GM23338 (cell line): ENCODE data around the gene SMIM14. TPM values are rescaled to one million over a fixed set of nuclear protein-coding genes. Genes with fewer than 3 reads are reported as not detected.

ENCODE experiments used
- ATAC-seq: fragments of 200-7000 bp; cut with Tn5 transposase; 3 replicates; pipeline ENCODE4 v1.9.1; 2020
- DNase-seq: peaks from one replicate; pipeline ENCODE4 v3.0.0-alpha.2; 2015; ENCODE audit warnings: low spot score
- H2AFZ ChIP-seq: fragments of 200-600 bp; sonication (generic); 2 replicates; pipeline ENCODE4 v1.8.0; 2016; ENCODE audit warnings: antibody characterized with exemption, mild to moderate bottlenecking, moderate library complexity
- H3F3A ChIP-seq: fragments of 200-600 bp; sonication (generic); replicated peaks from 2 replicates; pipeline ENCODE4 v1.8.0; 2017; ENCODE audit warnings: antibody characterized with exemption, mixed run types, low read depth
- H3K27ac ChIP-seq: fragments of 200-600 bp; sonication (generic); 2 replicates; pipeline ENCODE4 v1.6.1; 2016; ENCODE audit warnings: low read depth
- H3K27me3 ChIP-seq: fragments of 200-600 bp; sonication (generic); 2 replicates; pipeline ENCODE4 v1.8.0; 2016; ENCODE audit warnings: mild to moderate bottlenecking, mixed run types, moderate library complexity; ENCODE audit not compliant: insufficient read depth
- H3K36me3 ChIP-seq: fragments of 200-600 bp; sonication (generic); 2 replicates; pipeline ENCODE4 v1.8.0; 2016; ENCODE audit warnings: mild to moderate bottlenecking; ENCODE audit not compliant: insufficient read depth
- H3K4me1 ChIP-seq: fragments of 200-600 bp; sonication (generic); 2 replicates; pipeline ENCODE4 v1.8.0; 2016; ENCODE audit warnings: mild to moderate bottlenecking, moderate library complexity; ENCODE audit not compliant: insufficient read depth
- H3K4me2 ChIP-seq: fragments of 200-600 bp; sonication (generic); 2 replicates; pipeline ENCODE4 v1.7.1; 2017; ENCODE audit warnings: mixed run types
- H3K4me3 ChIP-seq: fragments of 200-600 bp; sonication (generic); 2 replicates; pipeline ENCODE4 v1.6.1; 2016; ENCODE audit warnings: mixed run types
- H3K79me2 ChIP-seq: fragments of 200-600 bp; sonication (generic); replicated peaks from 2 replicates; pipeline ENCODE4 v1.8.0; 2017; ENCODE audit warnings: mild to moderate bottlenecking; ENCODE audit not compliant: insufficient read depth
- H3K9me2 ChIP-seq: fragments of 200-600 bp; sonication (generic); 2 replicates; pipeline ENCODE4 v1.8.0; 2017; ENCODE audit not compliant: insufficient read depth
- H4K20me1 ChIP-seq: fragments of 200-600 bp; sonication (generic); replicated peaks from 2 replicates; pipeline ENCODE4 v1.8.0; 2017; ENCODE audit warnings: mild to moderate bottlenecking; ENCODE audit not compliant: insufficient read depth
- H3K27ac Mint-ChIP-seq: 2 replicates; pipeline ENCODE4 v1.8.0; 2020; ENCODE audit warnings: inconsistent platforms, mild to moderate bottlenecking, moderate library complexity, mixed read lengths
- H3K27me3 Mint-ChIP-seq: 3 replicates; pipeline ENCODE4 v1.8.0; 2022; ENCODE audit warnings: low read depth, mild to moderate bottlenecking, moderate library complexity, mixed read lengths, inconsistent platforms; ENCODE audit not compliant: insufficient read depth, poor library complexity
- H3K36me3 Mint-ChIP-seq: 3 replicates; pipeline ENCODE4 v1.8.0; 2021; ENCODE audit warnings: low read depth, mild to moderate bottlenecking, inconsistent platforms, moderate library complexity, mixed read lengths
- H3K4me1 Mint-ChIP-seq: 3 replicates; pipeline ENCODE4 v1.8.0; 2020; ENCODE audit warnings: mild to moderate bottlenecking, inconsistent platforms, mixed read lengths
- H3K4me3 Mint-ChIP-seq: 3 replicates; pipeline ENCODE4 v1.8.0; 2021; ENCODE audit warnings: moderate library complexity, mild to moderate bottlenecking, inconsistent platforms, mixed read lengths
- H3K9me3 Mint-ChIP-seq: 3 replicates; pipeline ENCODE4 v1.8.0; 2020; ENCODE audit warnings: moderate library complexity, mild to moderate bottlenecking, inconsistent platforms, mixed read lengths
- CREB1 ChIP-seq: fragments of 250-450 bp; sonication (Bioruptor Pico); IDR thresholded peaks from 2 replicates; pipeline ENCODE4 v1.5.0; 2020; ENCODE audit warnings: low read depth, mild to moderate bottlenecking, moderate library complexity
- ETS1 ChIP-seq: IDR thresholded peaks from 2 replicates; pipeline ENCODE4 v1.6.1; 2016; ENCODE audit warnings: antibody characterized with exemption
- EZH2 ChIP-seq: fragments of 200-600 bp; sonication (generic); IDR thresholded peaks from one replicate; pipeline ENCODE4 v1.8.0; 2017; ENCODE audit warnings: antibody characterized with exemption, mild to moderate bottlenecking, low read depth; ENCODE audit not compliant: unreplicated experiment
- EZH2phosphoT487 ChIP-seq: fragments of 200-600 bp; sonication (generic); IDR thresholded peaks from one replicate; pipeline ENCODE4 v1.8.1; 2018; ENCODE audit warnings: antibody characterized with exemption; ENCODE audit not compliant: unreplicated experiment
- REST ChIP-seq: IDR thresholded peaks from one replicate; pipeline ENCODE4 v1.6.1; 2018; ENCODE audit warnings: antibody characterized with exemption; ENCODE audit not compliant: unreplicated experiment
- STAT1 ChIP-seq: IDR thresholded peaks from one replicate; pipeline ENCODE4 v1.6.1; 2016; ENCODE audit warnings: antibody characterized with exemption; ENCODE audit not compliant: unreplicated experiment
- polyA plus RNA-seq: library from polyadenylated mRNA; unstranded; fragments of >200 nt; fragmentation: Nextera tagmentation; extraction: Ambion mirVana; gene quantifications from 2 replicates; pipeline ENCODE4 v1.2.1, GENCODE V29; 2016
- total RNA-seq: library from RNA; depleted of rRNA; stranded (reverse); fragments of >200 nt; shearing (Covaris generic); gene quantifications from 2 replicates; pipeline ENCODE4 v1.2.3, GENCODE V29; 2014

The SMIM14 gene
- total and polyA plus RNA-seq, 2 experiments from 2014 or later, result 29.0 to 52.6 TPM

- no peak overlapping the region; the same call in 1 of the 2 replicates for H3K27ac Mint-ChIP-seq
- H3K4me1 ChIP-seq, result no peaks in the 10 kb centered on the region
- H3K36me3 Mint-ChIP-seq, result peaks cover 6% of the 10 kb centered on the region; the same call in 2 of the 3 replicates
- no peak for TF ChIP-seq EZH2
- TF ChIP-seq EZH2phosphoT487, result no peak
- no peak for TF ChIP-seq STAT1
- no peak for TF ChIP-seq ETS1
- no peak for TF ChIP-seq CREB1 (CRISPR knock-in tag)
- H3K27me3 ChIP-seq, result no peaks in the 10 kb centered on the region
- ATAC-seq (no peak), DNase-seq (no peak)
- H3K4me1 Mint-ChIP-seq, result no peaks in the 10 kb centered on the region
- no peaks in the 10 kb centered on the region for H3K9me3 Mint-ChIP-seq
- no peaks in the 10 kb centered on the region for H3K9me2 ChIP-seq
- no peaks in the 10 kb centered on the region for H3K27me3 Mint-ChIP-seq
- no peaks in the 10 kb centered on the region for H3K36me3 ChIP-seq
- no peaks in the 10 kb centered on the region for H3F3A ChIP-seq
- H4K20me1 ChIP-seq, result no peaks in the 10 kb centered on the region
- H3K79me2 ChIP-seq, result no peaks in the 10 kb centered on the region
- H3K27ac ChIP-seq, result no peak overlapping the region
- no peak overlapping the region for H3K4me3 ChIP-seq
- H3K4me3 Mint-ChIP-seq, result no peak overlapping the region
- no peak overlapping the region for H3K4me2 ChIP-seq
- H2AFZ ChIP-seq, result no peak overlapping the region
These were observed 11.1 kb upstream of the SMIM14 start for GRCh38 chr4:39649639-39650265.

GRCh38 chr4:39648827-39649558 is 10.3 kb upstream of the SMIM14 start:
- Histone ChIP-seq H3K9me2 (no peaks in the 10 kb centered on the region), H3F3A (no peaks in the 10 kb centered on the region), H3K4me3 (no peak overlapping the region), H3K4me1 (no peaks in the 10 kb centered on the region), H2AFZ (no peak overlapping the region), H4K20me1 (no peaks in the 10 kb centered on the region), H3K27ac (no peak overlapping the region), H3K27me3 (no peaks in the 10 kb centered on the region), H3K4me2 (no peak overlapping the region), H3K36me3 (no peaks in the 10 kb centered on the region), H3K79me2 (no peaks in the 10 kb centered on the region)
- Mint-ChIP-seq H3K27me3 (no peaks in the 10 kb centered on the region), H3K36me3 (peaks cover 6% of the 10 kb centered on the region; the same call in 2 of the 3 replicates), H3K9me3 (no peaks in the 10 kb centered on the region), H3K4me1 (no peaks in the 10 kb centered on the region), H3K4me3 (no peak overlapping the region), H3K27ac (no peak overlapping the region)
- DNase-seq, result no peak
- TF ChIP-seq STAT1 (no peak), EZH2 (no peak), REST (no peak)
- no peak for ATAC-seq
